ENCODE measurements around the gene LRBA.

LRBA gene

GRCh38 chr4:150423074-150423473 is 592.0 kb downstream of the LRBA start:
- no peak overlapping the region for H3K4me3 ChIP-seq (ENCODE audit: low read length in 2 of 2)

GRCh38 chr4:150421612-150422011 is 593.5 kb downstream of the LRBA start:
- Histone ChIP-seq H3K18ac (ENCODE audit: low read length) (no peak overlapping the region), H3K4ac (ENCODE audit: low read length) (no peak overlapping the region), H4K8ac (ENCODE audit: low read depth, low read length) (no peak overlapping the region), H2AK5ac (ENCODE audit: low read depth, low read length) (no peak overlapping the region), H2BK5ac (ENCODE audit: low read length) (no peak overlapping the region), H3K27ac (replicated peaks; ENCODE audit: low read length) (no peak overlapping the region), H3K36me3 (replicated peaks in 1 of 2; ENCODE audit: control insufficient read depth in 2 of 2, insufficient read depth in 2 of 2, low read length in 2 of 2) (no peaks in the 10 kb centered on the region), H3K23ac (ENCODE audit: low read depth, low read length, poor library complexity) (no peak overlapping the region), H3K4me2 (ENCODE audit: insufficient read depth, low read length, poor library complexity, severe bottlenecking) (no peak overlapping the region), H2BK15ac (ENCODE audit: low read length) (no peak overlapping the region), H3K27me3 (ENCODE audit: control insufficient read depth in 3 of 3, insufficient read depth in 3 of 3, low read depth in 1 of 3, low read length in 3 of 3) (no peaks in the 10 kb centered on the region), H4K91ac (ENCODE audit: low read depth, low read length, poor library complexity) (no peak overlapping the region), H3K14ac (ENCODE audit: low read length) (no peak overlapping the region), H3K4me1 (ENCODE audit: control insufficient read depth in 2 of 2, insufficient read depth in 1 of 2, low read depth in 1 of 2, low read length in 2 of 2) (no peaks in the 10 kb centered on the region), H3K79me1 (ENCODE audit: low read depth, low read length) (no peaks in the 10 kb centered on the region), H2BK12ac (ENCODE audit: low read length) (no peak overlapping the region), H2AFZ (ENCODE audit: low read length) (no peak overlapping the region), H3K9ac (ENCODE audit: low read depth, low read length, poor library complexity) (no peak overlapping the region), H3K9me3 (replicated peaks in 1 of 2; ENCODE audit: control insufficient read depth in 2 of 2, insufficient read depth in 1 of 2, low read depth in 1 of 2, low read length in 2 of 2) (peaks cover 0 to 2% of the 10 kb centered on the region in 2 donors), H3K4me3 (ENCODE audit: low read length in 2 of 2) (no peak overlapping the region), H2BK120ac (ENCODE audit: low read depth, low read length) (no peak overlapping the region)
- no peak for DNase-seq (ENCODE audit: low spot score)
- no CpG with 5 or more reads among the region's 1 CpG for WGBS, 2 donors (ENCODE audit: extremely low coverage in 2 of 2, insufficient read length in 2 of 2, insufficient replicate concordance in 1 of 2)

More at GRCh38 chr4:150423074-150423473, 592.0 kb downstream of the LRBA start:
- H3K4ac ChIP-seq (ENCODE audit: low read length) = no peak overlapping the region
- no peak overlapping the region for H4K8ac ChIP-seq (ENCODE audit: low read depth, low read length)
- no peak overlapping the region for H2AK5ac ChIP-seq (ENCODE audit: low read depth, low read length)
- H3K36me3 ChIP-seq (replicated peaks in 1 of 2; ENCODE audit: control insufficient read depth in 2 of 2, insufficient read depth in 2 of 2, low read length in 2 of 2) = no peaks in the 10 kb centered on the region
- no peak overlapping the region for H3K27ac ChIP-seq (replicated peaks; ENCODE audit: low read length)
- H2BK12ac ChIP-seq (ENCODE audit: low read length) = no peak overlapping the region
- no peak overlapping the region for H2BK15ac ChIP-seq (ENCODE audit: low read length)
- H3K9me3 ChIP-seq (replicated peaks in 1 of 2; ENCODE audit: control insufficient read depth in 2 of 2, insufficient read depth in 1 of 2, low read depth in 1 of 2, low read length in 2 of 2) = peaks cover 0 to 2% of the 10 kb centered on the region in 2 donors
- no peak overlapping the region for H3K14ac ChIP-seq (ENCODE audit: low read length)
- H3K4me1 ChIP-seq (ENCODE audit: control insufficient read depth in 2 of 2, insufficient read depth in 1 of 2, low read depth in 1 of 2, low read length in 2 of 2) = no peaks in the 10 kb centered on the region
- no peak for DNase-seq (ENCODE audit: low spot score)
- H3K79me1 ChIP-seq (ENCODE audit: low read depth, low read length) = no peaks in the 10 kb centered on the region
- H2AFZ ChIP-seq (ENCODE audit: low read length) = no peak overlapping the region
- no CpG with 5 or more reads among the region's 13 CpGs for WGBS, 2 donors (ENCODE audit: extremely low coverage in 2 of 2, insufficient read length in 2 of 2, insufficient replicate concordance in 1 of 2)
- no peak overlapping the region for H2BK5ac ChIP-seq (ENCODE audit: low read length)
- H2BK120ac ChIP-seq (ENCODE audit: low read depth, low read length) = no peak overlapping the region
- H3K27me3 ChIP-seq (ENCODE audit: control insufficient read depth in 3 of 3, insufficient read depth in 3 of 3, low read depth in 1 of 3, low read length in 3 of 3) = no peaks in the 10 kb centered on the region
- no peak overlapping the region for H3K9ac ChIP-seq (ENCODE audit: low read depth, low read length, poor library complexity)
- H3K18ac ChIP-seq (ENCODE audit: low read length) = no peak overlapping the region
- no peak overlapping the region for H4K91ac ChIP-seq (ENCODE audit: low read depth, low read length, poor library complexity)
- H3K4me2 ChIP-seq (ENCODE audit: insufficient read depth, low read length, poor library complexity, severe bottlenecking) = no peak overlapping the region
- H3K23ac ChIP-seq (ENCODE audit: low read depth, low read length, poor library complexity) = no peak overlapping the region

DNA sequence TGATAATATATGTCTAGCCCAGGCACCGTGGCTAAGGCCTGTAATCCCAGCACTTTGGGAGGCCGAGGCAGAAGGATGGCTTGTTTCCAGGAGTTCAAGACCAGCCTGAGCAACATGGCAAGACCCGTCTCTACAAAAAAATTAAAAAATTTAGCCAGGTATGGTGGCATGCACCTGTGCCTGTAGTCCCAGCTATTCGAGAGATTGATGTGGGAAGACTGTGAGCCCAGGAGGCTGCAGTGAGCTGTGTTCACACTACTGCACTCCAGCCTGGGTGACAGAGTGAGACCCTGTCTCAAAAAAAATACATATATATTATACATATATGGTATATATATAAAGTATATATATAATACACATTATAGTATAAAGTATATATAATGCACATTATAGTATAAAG is 595.1 kb downstream of the LRBA start:
- Histone ChIP-seq H3K23ac (ENCODE audit: low read depth, low read length, poor library complexity) (no peak overlapping the region), H2AFZ (ENCODE audit: low read length) (no peak overlapping the region), H4K8ac (ENCODE audit: low read depth, low read length) (no peak overlapping the region), H3K9me3 (replicated peaks in 1 of 2; ENCODE audit: control insufficient read depth in 2 of 2, insufficient read depth in 1 of 2, low read depth in 1 of 2, low read length in 2 of 2) (peaks cover 0 to 2% of the 10 kb centered on the region in 2 donors), H2BK5ac (ENCODE audit: low read length) (no peak overlapping the region), H2BK120ac (ENCODE audit: low read depth, low read length) (no peak overlapping the region), H4K91ac (ENCODE audit: low read depth, low read length, poor library complexity) (no peak overlapping the region), H2BK15ac (ENCODE audit: low read length) (no peak overlapping the region), H3K14ac (ENCODE audit: low read length) (no peak overlapping the region), H3K27me3 (ENCODE audit: control insufficient read depth in 3 of 3, insufficient read depth in 3 of 3, low read depth in 1 of 3, low read length in 3 of 3) (no peaks in the 10 kb centered on the region), H3K9ac (ENCODE audit: low read depth, low read length, poor library complexity) (no peak overlapping the region), H3K4me3 (ENCODE audit: low read length in 2 of 2) (no peak overlapping the region), H3K36me3 (replicated peaks in 1 of 2; ENCODE audit: control insufficient read depth in 2 of 2, insufficient read depth in 2 of 2, low read length in 2 of 2) (no peaks in the 10 kb centered on the region), H2BK12ac (ENCODE audit: low read length) (no peak overlapping the region), H3K27ac (replicated peaks; ENCODE audit: low read length) (no peak overlapping the region), H2AK5ac (ENCODE audit: low read depth, low read length) (no peak overlapping the region), H3K18ac (ENCODE audit: low read length) (no peak overlapping the region), H3K4ac (ENCODE audit: low read length) (no peak overlapping the region), H3K79me1 (ENCODE audit: low read depth, low read length) (no peaks in the 10 kb centered on the region), H3K4me2 (ENCODE audit: insufficient read depth, low read length, poor library complexity, severe bottlenecking) (no peak overlapping the region), H3K4me1 (ENCODE audit: control insufficient read depth in 2 of 2, insufficient read depth in 1 of 2, low read depth in 1 of 2, low read length in 2 of 2) (no peaks in the 10 kb centered on the region)
- no CpG with 5 or more reads among the region's 4 CpGs for WGBS, 2 donors (ENCODE audit: extremely low coverage in 2 of 2, insufficient read length in 2 of 2, insufficient replicate concordance in 1 of 2)
- DNase-seq (ENCODE audit: low spot score) = no peak

DNA sequence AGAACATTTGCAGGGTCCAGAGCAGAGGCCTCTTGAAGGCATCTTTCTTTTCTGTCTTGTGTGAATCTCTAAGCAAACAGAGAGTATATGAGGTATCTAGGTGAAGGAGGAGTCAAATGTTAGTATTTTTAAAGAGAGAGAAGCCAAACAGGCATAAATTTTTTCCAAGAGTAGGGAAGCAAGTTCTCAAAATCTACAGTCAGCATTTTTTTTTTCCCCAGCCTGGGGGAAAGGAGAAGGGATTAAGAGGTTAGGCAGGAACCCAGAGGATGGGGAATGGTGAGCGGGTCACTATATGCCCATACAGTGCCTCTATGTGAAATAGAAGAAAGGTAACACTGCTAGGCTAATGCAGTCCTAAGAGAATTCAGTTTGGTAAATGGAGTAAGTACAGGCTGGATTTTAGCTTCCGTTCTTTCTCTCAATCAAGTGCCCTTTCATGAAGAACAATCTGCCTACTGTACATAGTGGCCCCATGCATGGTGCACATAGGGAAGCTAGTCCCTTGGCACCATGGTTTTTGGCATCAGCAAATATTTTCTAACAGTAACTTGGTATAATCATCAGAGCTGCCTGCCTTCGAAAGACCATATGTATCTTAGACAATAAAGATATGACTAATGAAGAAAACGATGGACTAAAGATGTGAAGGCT is 596.2 kb downstream of the LRBA start:
- no peaks in the 10 kb centered on the region for H3K4me1 ChIP-seq (ENCODE audit: control insufficient read depth in 2 of 2, insufficient read depth in 1 of 2, low read depth in 1 of 2, low read length in 2 of 2)
- H3K27ac ChIP-seq (replicated peaks; ENCODE audit: low read length) = no peak overlapping the region
- H3K9me3 ChIP-seq (replicated peaks in 1 of 2; ENCODE audit: control insufficient read depth in 2 of 2, insufficient read depth in 1 of 2, low read depth in 1 of 2, low read length in 2 of 2) = peaks cover 0 to 2% of the 10 kb centered on the region in 2 donors
- H3K4ac ChIP-seq (ENCODE audit: low read length) = no peak overlapping the region
- no peak overlapping the region for H3K14ac ChIP-seq (ENCODE audit: low read length)
- no peak for DNase-seq (ENCODE audit: low spot score)
- no peaks in the 10 kb centered on the region for H3K36me3 ChIP-seq (replicated peaks in 1 of 2; ENCODE audit: control insufficient read depth in 2 of 2, insufficient read depth in 2 of 2, low read length in 2 of 2)
- H2AFZ ChIP-seq (ENCODE audit: low read length) = no peak overlapping the region
- H4K8ac ChIP-seq (ENCODE audit: low read depth, low read length) = no peak overlapping the region
- no peaks in the 10 kb centered on the region for H3K27me3 ChIP-seq (ENCODE audit: control insufficient read depth in 3 of 3, insufficient read depth in 3 of 3, low read depth in 1 of 3, low read length in 3 of 3)
- no peak overlapping the region for H3K4me2 ChIP-seq (ENCODE audit: insufficient read depth, low read length, poor library complexity, severe bottlenecking)
- no peak overlapping the region for H2AK5ac ChIP-seq (ENCODE audit: low read depth, low read length)
- no peak overlapping the region for H4K91ac ChIP-seq (ENCODE audit: low read depth, low read length, poor library complexity)
- no peaks in the 10 kb centered on the region for H3K79me1 ChIP-seq (ENCODE audit: low read depth, low read length)
- H3K4me3 ChIP-seq (ENCODE audit: low read length in 2 of 2) = no peak overlapping the region
- no peak overlapping the region for H3K9ac ChIP-seq (ENCODE audit: low read depth, low read length, poor library complexity)
- H3K23ac ChIP-seq (ENCODE audit: low read depth, low read length, poor library complexity) = no peak overlapping the region
- H2BK12ac ChIP-seq (ENCODE audit: low read length) = no peak overlapping the region
- no CpG with 5 or more reads among the region's 4 CpGs for WGBS, 2 donors (ENCODE audit: extremely low coverage in 2 of 2, insufficient read length in 2 of 2, insufficient replicate concordance in 1 of 2)
- no peak overlapping the region for H3K18ac ChIP-seq (ENCODE audit: low read length)
- no peak overlapping the region for H2BK15ac ChIP-seq (ENCODE audit: low read length)
- no peak overlapping the region for H2BK5ac ChIP-seq (ENCODE audit: low read length)
- no peak overlapping the region for H2BK120ac ChIP-seq (ENCODE audit: low read depth, low read length)
